HFF-Myc (cell line): ENCODE results near the gene GPX3.

ENCODE experiments used
- DNase-seq: peaks from one replicate; pipeline ENCODE4 v3.0.0-alpha.2; 2011; ENCODE audit warnings: low read depth; ENCODE audit errors: extremely low read depth
- H3K4me3 ChIP-seq: replicated peaks from 2 replicates; pipeline ENCODE4 v1.5.1; 2011; ENCODE audit warnings: low read depth, mild to moderate bottlenecking, control low read depth, low read length
- TF ChIP-seq, protein P1 (sequence below): IDR thresholded peaks from 2 replicates; pipeline ENCODE4 v1.5.1; 2012; ENCODE audit warnings: mild to moderate bottlenecking, low read depth, low read length, control low read depth; ENCODE audit errors: missing control alignments

The GPX3 gene

DNA sequence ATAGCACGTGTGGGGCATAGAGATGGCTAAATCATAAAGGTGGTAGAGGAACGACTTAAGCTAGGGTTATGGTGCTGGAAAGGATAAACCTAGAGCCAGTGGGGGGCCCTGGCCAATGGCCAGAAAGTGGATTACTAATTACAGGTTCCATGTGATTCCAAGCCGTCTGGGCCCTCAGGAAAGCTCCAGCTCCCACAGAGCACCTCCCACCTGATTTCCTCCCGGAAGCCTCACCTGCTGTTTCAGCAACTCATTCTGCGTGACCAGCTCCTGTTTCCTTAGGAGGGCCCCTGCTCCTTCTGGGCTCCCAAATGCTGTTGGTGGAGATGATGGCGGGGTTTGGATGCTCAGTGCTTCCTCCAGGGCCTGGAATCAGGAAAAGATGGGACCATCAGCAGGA lies 16.2 kb downstream of the GPX3 start:
- TF ChIP-seq, protein P1, sequence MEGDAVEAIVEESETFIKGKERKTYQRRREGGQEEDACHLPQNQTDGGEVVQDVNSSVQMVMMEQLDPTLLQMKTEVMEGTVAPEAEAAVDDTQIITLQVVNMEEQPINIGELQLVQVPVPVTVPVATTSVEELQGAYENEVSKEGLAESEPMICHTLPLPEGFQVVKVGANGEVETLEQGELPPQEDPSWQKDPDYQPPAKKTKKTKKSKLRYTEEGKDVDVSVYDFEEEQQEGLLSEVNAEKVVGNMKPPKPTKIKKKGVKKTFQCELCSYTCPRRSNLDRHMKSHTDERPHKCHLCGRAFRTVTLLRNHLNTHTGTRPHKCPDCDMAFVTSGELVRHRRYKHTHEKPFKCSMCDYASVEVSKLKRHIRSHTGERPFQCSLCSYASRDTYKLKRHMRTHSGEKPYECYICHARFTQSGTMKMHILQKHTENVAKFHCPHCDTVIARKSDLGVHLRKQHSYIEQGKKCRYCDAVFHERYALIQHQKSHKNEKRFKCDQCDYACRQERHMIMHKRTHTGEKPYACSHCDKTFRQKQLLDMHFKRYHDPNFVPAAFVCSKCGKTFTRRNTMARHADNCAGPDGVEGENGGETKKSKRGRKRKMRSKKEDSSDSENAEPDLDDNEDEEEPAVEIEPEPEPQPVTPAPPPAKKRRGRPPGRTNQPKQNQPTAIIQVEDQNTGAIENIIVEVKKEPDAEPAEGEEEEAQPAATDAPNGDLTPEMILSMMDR: no peak
- no peak for DNase-seq
- no peak overlapping the region for H3K4me3 ChIP-seq

DNA sequence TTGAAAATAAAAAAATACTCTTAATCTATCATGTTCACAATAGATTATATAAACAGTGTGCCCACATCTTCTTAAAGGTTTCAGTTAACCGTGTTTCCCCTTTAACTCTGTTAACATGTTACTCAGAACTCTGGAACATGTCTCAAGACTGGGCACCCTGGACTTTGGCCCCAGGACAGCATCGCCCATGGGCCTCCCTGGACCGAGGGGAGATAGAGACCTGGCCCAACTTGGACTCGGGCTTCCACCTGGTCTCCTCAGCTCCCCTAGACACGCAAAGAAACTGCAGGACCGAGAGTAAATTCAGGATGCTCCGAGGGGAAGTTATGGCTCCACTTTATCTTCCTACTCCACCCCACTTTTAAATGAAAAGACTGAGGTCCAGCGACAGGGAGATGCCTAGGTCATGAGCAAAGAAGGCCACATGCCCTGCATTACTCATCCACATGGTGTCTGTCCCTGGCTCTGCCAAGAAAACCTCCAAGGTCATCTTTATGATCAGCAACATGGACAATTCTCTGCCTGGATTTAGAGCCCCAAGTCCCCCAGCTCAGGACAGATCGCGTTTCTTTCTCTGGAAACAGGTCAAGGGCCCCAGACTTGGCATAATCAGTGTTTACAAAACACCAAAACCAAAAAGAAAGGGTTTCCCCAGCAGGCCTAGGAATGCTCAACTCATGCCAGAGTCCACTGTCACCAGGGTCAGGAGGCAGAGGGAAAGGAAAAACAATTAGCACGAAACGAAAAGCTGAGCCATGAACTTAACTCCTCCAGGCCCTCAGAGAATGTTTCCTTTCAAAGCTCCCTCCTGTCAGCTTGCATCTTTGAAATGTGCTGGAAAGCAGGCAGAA lies 17.4 kb downstream of the GPX3 start:
- no peak for DNase-seq
- no peak overlapping the region for H3K4me3 ChIP-seq
- TF ChIP-seq, protein P1: no peak

DNA sequence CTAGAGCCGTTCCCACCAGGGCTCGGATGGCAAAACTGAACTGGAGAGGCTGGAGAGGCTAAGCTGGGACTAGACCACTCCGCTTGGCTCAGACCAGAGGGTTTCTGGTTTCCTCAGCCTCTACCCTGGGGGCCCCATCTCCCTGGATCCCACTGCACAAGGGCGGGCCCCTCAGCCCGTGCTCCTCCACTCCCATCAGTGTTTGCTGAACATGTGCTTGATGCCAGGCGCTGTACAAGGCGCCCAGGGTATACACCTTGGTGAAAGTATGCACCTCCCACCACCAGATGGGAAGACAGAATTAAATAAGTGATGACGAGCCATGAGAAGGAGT lies 18.0 kb downstream of the GPX3 start:
- no peak overlapping the region for H3K4me3 ChIP-seq
- DNase-seq: no peak
- TF ChIP-seq, protein P1: no peak

DNA sequence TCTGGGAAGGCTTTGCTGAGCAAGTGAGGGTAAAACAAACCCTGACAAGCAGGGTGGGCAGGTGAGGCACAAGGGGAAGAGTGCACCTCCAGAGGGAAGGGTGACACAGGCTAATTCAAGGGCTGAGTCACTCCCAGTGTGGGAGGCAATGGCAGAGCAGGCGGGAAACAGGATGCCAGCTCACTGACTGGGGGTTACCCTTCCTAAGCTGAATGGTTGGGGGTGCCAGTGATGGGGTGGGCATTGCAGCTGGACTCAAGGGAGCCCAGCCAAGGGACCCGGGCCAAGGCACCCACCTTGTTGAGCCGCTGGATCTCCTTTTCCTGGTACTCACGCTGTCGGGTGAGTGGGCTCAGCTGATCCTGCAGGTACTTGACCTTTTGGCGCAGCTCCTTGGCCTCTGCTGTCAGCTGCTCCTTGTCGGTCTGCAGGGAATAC lies 18.4 kb downstream of the GPX3 start:
- H3K4me3 ChIP-seq: no peak overlapping the region
- TF ChIP-seq, protein P1: no peak
- no peak for DNase-seq

DNA sequence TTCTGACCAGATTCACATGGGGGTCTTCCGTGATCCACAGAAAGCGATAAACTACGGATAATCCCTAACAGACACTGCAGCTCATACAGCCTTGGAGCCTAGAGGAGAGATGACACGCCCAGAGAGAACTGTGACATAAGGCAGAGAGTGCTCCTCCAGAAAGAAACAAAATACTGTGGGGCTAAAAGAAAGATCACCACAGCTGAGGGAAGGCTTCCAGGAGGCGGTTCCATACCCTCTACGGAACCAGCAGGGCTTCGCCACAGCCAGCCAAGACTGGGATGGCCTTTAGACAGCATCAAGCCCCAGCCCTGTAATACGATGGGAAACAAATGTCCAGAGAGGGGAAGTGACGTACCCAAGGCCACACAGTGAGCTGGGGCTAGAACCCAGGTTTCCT lies 19.3 kb downstream of the GPX3 start:
- no peak for DNase-seq
- TF ChIP-seq, protein P1: no peak
- no peak overlapping the region for H3K4me3 ChIP-seq

DNA sequence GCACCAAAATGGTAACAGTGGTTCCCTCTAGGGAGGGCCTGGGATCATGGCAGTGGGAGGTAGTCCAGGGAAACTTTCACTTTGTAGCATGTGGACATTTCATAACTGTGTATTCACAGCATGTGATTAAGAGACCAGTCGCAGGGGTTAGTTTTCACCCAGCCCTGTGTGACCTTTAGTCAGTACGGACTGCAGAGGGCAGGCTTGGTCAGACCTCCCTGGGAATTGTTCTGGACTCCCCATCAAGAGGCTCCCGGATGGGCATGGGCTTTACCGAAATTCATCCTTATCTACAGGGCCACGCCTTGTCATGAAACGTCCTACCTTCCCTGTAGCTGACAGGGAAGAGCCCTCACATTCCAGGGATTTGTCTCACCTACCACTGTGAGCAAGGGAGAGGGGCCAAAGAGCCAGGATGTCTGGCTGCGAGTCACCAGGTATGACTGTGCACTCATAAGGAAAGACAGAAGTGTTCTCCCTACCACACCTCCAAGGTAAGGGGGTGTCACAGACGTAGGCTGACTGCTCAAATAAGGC lies 19.9 kb downstream of the GPX3 start:
- TF ChIP-seq, protein P1: no peak
- no peak for DNase-seq
- H3K4me3 ChIP-seq: no peak overlapping the region
